Neuron (in vitro differentiated cells): ENCODE data around the gene FGL2.
"Not testable (repeated sequence)": the region's sequence is repeated elsewhere in the genome, so short reads cannot be mapped to it uniquely, and the experiment has no call there.

Source experiments
- H2AFZ ChIP-seq: one replicate; pipeline ENCODE4 v1.6.1; 2013; ENCODE audit warnings: low read depth, mild to moderate bottlenecking, inconsistent platforms, low read length, moderate library complexity
- H3K27me3 ChIP-seq: one replicate; pipeline ENCODE4 v1.6.1; 2013; ENCODE audit warnings: low read length; ENCODE audit not compliant: insufficient read depth
- H3K36me3 ChIP-seq: one replicate; pipeline ENCODE4 v1.6.1; 2013; ENCODE audit warnings: low read length; ENCODE audit not compliant: insufficient read depth
- H3K4me1 ChIP-seq: one replicate; pipeline ENCODE4 v1.6.1; 2013; ENCODE audit warnings: low read length; ENCODE audit not compliant: insufficient read depth
- H3K4me3 ChIP-seq: 2 replicates; pipeline ENCODE4 v1.5.1; 2013; ENCODE audit warnings: mild to moderate bottlenecking, low read length, moderate library complexity
- H3K9me3 ChIP-seq: one replicate; pipeline ENCODE4 v1.6.1; 2013; ENCODE audit warnings: low read length

FGL2 gene

DNA sequence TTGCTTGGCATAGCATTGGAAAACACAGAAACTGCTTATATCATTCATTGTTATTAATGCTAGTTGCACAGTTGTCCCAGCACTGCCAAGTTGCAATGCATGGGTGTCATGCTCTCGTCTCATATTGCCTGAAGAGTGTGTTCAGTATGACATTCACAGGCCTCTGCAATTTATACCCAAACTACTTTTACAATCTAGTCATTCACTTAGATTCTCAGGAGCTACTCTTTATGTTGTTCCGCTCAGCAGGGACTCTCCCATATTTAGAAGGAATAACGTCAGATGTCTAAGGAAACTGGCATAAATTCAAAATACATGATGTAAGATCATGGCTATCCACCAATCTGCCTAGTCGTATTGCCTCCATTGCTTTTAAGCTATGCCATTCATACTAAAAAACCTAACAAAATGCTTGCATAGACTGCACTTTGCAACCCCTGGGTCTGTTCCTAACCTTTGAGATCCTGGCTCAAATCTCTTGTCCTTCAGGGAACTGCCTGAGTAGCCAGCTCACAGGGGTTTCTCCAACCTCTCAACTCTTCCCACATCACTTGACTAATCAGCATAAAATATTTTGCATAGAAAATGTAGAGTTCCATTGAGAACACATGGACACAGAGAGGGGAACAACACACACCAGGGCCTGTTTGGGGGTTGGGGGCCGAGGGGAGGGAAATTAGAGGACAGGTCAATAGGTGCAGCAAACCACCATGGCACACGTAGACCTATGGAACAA, 27.0 kb downstream of the FGL2 start:
- not testable (repeated sequence) for H3K36me3 ChIP-seq, H3K4me3 ChIP-seq, H2AFZ ChIP-seq, H3K9me3 ChIP-seq, H3K27me3 ChIP-seq, H3K4me1 ChIP-seq

- H3K27me3 ChIP-seq: not testable (repeated sequence)
Measured at GRCh38 chr7:77171073-77171472, 28.5 kb downstream of the FGL2 start.

GRCh38 chr7:77157446-77157845, 42.2 kb downstream of the FGL2 start:
- H3K36me3 ChIP-seq: no peaks in the 10 kb centered on the region
- peaks cover 2% of the 10 kb centered on the region for H3K4me1 ChIP-seq
- H3K4me3 ChIP-seq: no peak overlapping the region
- H3K9me3 ChIP-seq: no peaks in the 10 kb centered on the region
- no peak overlapping the region for H2AFZ ChIP-seq
- no peaks in the 10 kb centered on the region for H3K27me3 ChIP-seq

More at GRCh38 chr7:77171073-77171472, 28.5 kb downstream of the FGL2 start:
- H3K9me3 ChIP-seq, H2AFZ ChIP-seq, H3K36me3 ChIP-seq, H3K4me3 ChIP-seq, H3K4me1 ChIP-seq: not testable (repeated sequence)

DNA sequence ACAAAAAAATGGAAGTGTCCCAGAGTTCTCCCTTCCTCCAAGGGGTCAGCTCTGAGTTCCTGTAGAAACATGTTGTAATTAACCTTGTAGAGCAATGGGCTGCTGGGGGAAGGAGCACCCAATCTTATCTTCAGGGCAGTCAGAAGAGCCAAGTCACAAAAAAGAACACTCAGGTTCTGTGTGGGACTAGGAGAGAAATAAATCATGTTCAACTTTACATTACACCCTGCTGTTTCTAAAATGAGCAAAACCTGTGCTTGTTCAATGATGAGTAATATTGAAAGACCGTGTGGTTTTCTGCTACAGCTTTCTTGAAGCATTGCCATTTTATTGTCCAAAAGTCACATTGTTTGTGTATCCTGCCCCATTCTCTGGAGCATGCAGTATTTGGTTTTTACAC, 42.6 kb downstream of the FGL2 start:
- H3K27me3 ChIP-seq, H3K4me1 ChIP-seq, H3K9me3 ChIP-seq, H3K4me3 ChIP-seq, H2AFZ ChIP-seq, H3K36me3 ChIP-seq: not testable (repeated sequence)

- H3K4me3 ChIP-seq: not testable (repeated sequence)
Measured at GRCh38 chr7:77155601-77156377, 43.8 kb downstream of the FGL2 start.

GRCh38 chr7:77154917-77155464, 44.6 kb downstream of the FGL2 start:
- not testable (repeated sequence) for H3K27me3 ChIP-seq, H3K9me3 ChIP-seq, H3K4me3 ChIP-seq, H3K4me1 ChIP-seq, H3K36me3 ChIP-seq
- peak overlapping the region; percentile 16 for H2AFZ ChIP-seq

More at GRCh38 chr7:77155601-77156377, 43.8 kb downstream of the FGL2 start:
- H3K9me3 ChIP-seq, H3K4me1 ChIP-seq, H3K27me3 ChIP-seq, H3K36me3 ChIP-seq, H2AFZ ChIP-seq: not testable (repeated sequence)

GRCh38 chr7:77152232-77152631, 47.4 kb downstream of the FGL2 start:
- H3K27me3 ChIP-seq, H3K36me3 ChIP-seq, H3K4me1 ChIP-seq, H3K9me3 ChIP-seq, H2AFZ ChIP-seq, H3K4me3 ChIP-seq: not testable (repeated sequence)
